Neuronal stem cell (in vitro differentiated cells): ENCODE results near the gene CDHR4.
"Not testable (repeated sequence)": the region's sequence is repeated elsewhere in the genome, so short reads cannot be mapped to it uniquely, and the experiment has no call there.

Experiments
- DNase-seq: peaks from one replicate; pipeline ENCODE4 v3.0.0-alpha.2; 2013; ENCODE audit warnings: low spot score
- H2AFZ ChIP-seq: one replicate; pipeline ENCODE4 v1.6.1; 2013; ENCODE audit warnings: mild to moderate bottlenecking, low read length, inconsistent platforms
- H2AK5ac ChIP-seq: 2 replicates; pipeline ENCODE4 v1.6.1; 2013; ENCODE audit warnings: low read depth, mild to moderate bottlenecking, inconsistent platforms, low read length, moderate library complexity, mixed read lengths
- H2BK120ac ChIP-seq: 2 replicates; pipeline ENCODE4 v1.6.1; 2013; ENCODE audit warnings: low read depth, mild to moderate bottlenecking, inconsistent platforms, low read length, moderate library complexity, mixed read lengths
- H2BK12ac ChIP-seq: one replicate; pipeline ENCODE4 v1.6.1; 2013; ENCODE audit warnings: low read length, inconsistent platforms
- H2BK15ac ChIP-seq: 2 replicates; pipeline ENCODE4 v1.6.1; 2013; ENCODE audit warnings: mild to moderate bottlenecking, low read length, inconsistent platforms, mixed read lengths
- H2BK5ac ChIP-seq: one replicate; pipeline ENCODE4 v1.6.1; 2013; ENCODE audit warnings: inconsistent platforms, mild to moderate bottlenecking, low read length, moderate library complexity
- H3K14ac ChIP-seq: one replicate; pipeline ENCODE4 v1.6.1; 2013; ENCODE audit warnings: low read length, inconsistent platforms
- H3K18ac ChIP-seq: 2 replicates; pipeline ENCODE4 v1.6.1; 2013; ENCODE audit warnings: low read length, inconsistent platforms
- H3K23ac ChIP-seq: 2 replicates; pipeline ENCODE4 v1.6.1; 2013; ENCODE audit warnings: low read depth, mild to moderate bottlenecking, mixed read lengths, low read length, inconsistent platforms; ENCODE audit not compliant: poor library complexity
- H3K27ac ChIP-seq: replicated peaks from 3 replicates; pipeline ENCODE4 v1.5.1; 2013; ENCODE audit warnings: low read length, inconsistent platforms
- H3K27me3 ChIP-seq, 3 experiments: 2 replicates each; pipeline ENCODE4 v1.6.1; 2013; ENCODE audit warnings: low read length in 3 of 3, mild to moderate bottlenecking in 2 of 3, inconsistent platforms in 1 of 3, low read depth in 1 of 3, mixed read lengths in 1 of 3, moderate library complexity in 1 of 3; ENCODE audit not compliant: control insufficient read depth in 3 of 3, insufficient read depth in 3 of 3
- H3K36me3 ChIP-seq, 2 donors: replicated peaks in 1 of 2; 2 replicates each; pipeline ENCODE4 v1.6.1; 2013; ENCODE audit warnings: low read length in 2 of 2; ENCODE audit not compliant: control insufficient read depth in 2 of 2, insufficient read depth in 2 of 2
- H3K4ac ChIP-seq: 2 replicates; pipeline ENCODE4 v1.6.1; 2013; ENCODE audit warnings: inconsistent platforms, mild to moderate bottlenecking, low read length, moderate library complexity
- H3K4me1 ChIP-seq, 2 donors: 1 replicate in 1 of 2; 2 replicates in 1 of 2; pipeline ENCODE4 v1.6.1; 2013; ENCODE audit warnings: low read length in 2 of 2, low read depth in 1 of 2; ENCODE audit not compliant: control insufficient read depth in 2 of 2, insufficient read depth in 1 of 2
- H3K4me2 ChIP-seq: one replicate; pipeline ENCODE4 v1.6.1; 2013; ENCODE audit warnings: mild to moderate bottlenecking, low read length, inconsistent platforms; ENCODE audit not compliant: insufficient read depth, poor library complexity, severe bottlenecking
- H3K4me3 ChIP-seq, 2 donors: 2 replicates each; pipeline ENCODE4 v1.5.1; 2013; ENCODE audit warnings: low read length in 2 of 2, mild to moderate bottlenecking in 2 of 2, inconsistent platforms in 1 of 2, moderate library complexity in 1 of 2
- H3K79me1 ChIP-seq: one replicate; pipeline ENCODE4 v1.6.1; 2013; ENCODE audit warnings: low read depth, mild to moderate bottlenecking, inconsistent platforms, low read length, moderate library complexity
- H3K9ac ChIP-seq: one replicate; pipeline ENCODE4 v1.6.1; 2013; ENCODE audit warnings: mild to moderate bottlenecking, low read depth, low read length, inconsistent platforms; ENCODE audit not compliant: poor library complexity
- H3K9me3 ChIP-seq, 2 donors: replicated peaks in 1 of 2; 2 replicates each; pipeline versions ENCODE3 to v1.6.1; 2013; ENCODE audit warnings: low read length in 2 of 2, mild to moderate bottlenecking in 2 of 2, inconsistent platforms in 1 of 2, low read depth in 1 of 2, mixed read lengths in 1 of 2, moderate library complexity in 1 of 2; ENCODE audit not compliant: control insufficient read depth in 2 of 2, insufficient read depth in 1 of 2
- H4K8ac ChIP-seq: one replicate; pipeline ENCODE4 v1.6.1; 2013; ENCODE audit warnings: low read depth, mild to moderate bottlenecking, inconsistent platforms, low read length, moderate library complexity
- H4K91ac ChIP-seq: one replicate; pipeline ENCODE4 v1.6.1; 2013; ENCODE audit warnings: low read length, low read depth, mild to moderate bottlenecking, inconsistent platforms; ENCODE audit not compliant: poor library complexity
- WGBS, 2 donors: extraction: QIAGEN DNeasy Blood & Tissue Kit; methylation state at CpG; one replicate each; pipeline ENCODE4 v1.1.7; 2013; ENCODE audit warnings: missing lambda C conversion rate in 2 of 2, mixed read lengths in 1 of 2; ENCODE audit not compliant: insufficient read length in 2 of 2, insufficient replicate concordance in 1 of 2; ENCODE audit errors: extremely low coverage in 2 of 2; 5-methylcytosine and 5-hydroxymethylcytosine counted together

Gene CDHR4

DNA sequence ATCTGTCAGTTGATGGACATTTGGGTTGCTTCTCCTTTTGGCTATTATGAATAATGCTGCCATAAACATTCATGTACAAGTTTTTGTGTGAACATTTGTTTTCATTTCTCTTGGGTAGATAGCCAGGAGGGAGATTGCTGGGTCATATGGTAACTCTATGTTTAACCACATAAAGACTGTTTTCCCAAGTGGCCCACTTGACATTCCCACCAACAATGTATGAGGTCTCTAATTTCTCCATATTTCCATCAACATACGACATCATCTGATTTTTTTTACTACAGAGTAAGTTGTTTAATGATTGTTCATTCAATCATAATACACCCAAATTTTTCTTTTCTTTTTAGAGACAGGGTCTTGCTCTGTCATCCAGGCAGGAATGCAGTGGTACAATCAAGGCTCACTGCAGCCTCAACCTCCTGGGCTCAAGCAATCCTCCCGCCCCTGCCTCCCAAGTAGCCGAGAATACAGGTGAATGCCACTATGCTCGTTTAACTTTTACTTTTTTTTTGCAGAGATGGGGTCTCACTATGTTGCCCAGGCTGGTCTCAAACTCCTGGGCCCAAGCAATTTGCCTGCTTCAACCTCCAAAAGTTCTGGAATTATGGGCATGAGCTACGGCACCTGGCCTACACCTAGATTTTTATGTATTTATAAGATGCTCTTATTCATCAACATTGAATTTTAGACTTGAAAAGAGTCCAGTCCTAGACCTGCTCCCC, 20.2 kb downstream of the CDHR4 start:
- H3K79me1 ChIP-seq: peaks cover 7% of the 10 kb centered on the region
- no peak overlapping the region for H3K18ac ChIP-seq
- no peak overlapping the region for H3K9ac ChIP-seq
- H2BK5ac ChIP-seq: no peak overlapping the region
- peaks cover 0 to 5% of the 10 kb centered on the region in 2 donors for H3K9me3 ChIP-seq
- H3K4ac ChIP-seq: no peak overlapping the region
- H3K4me3 ChIP-seq: no peak overlapping the region
- H3K36me3 ChIP-seq: peaks cover 14 to 81% of the 10 kb centered on the region in 2 donors
- no peak overlapping the region for H3K23ac ChIP-seq
- no peak overlapping the region for H2AFZ ChIP-seq
- H4K91ac ChIP-seq: no peak overlapping the region
- no peak overlapping the region for H2AK5ac ChIP-seq
- peaks cover 0 to 5% of the 10 kb centered on the region in 2 donors for H3K4me1 ChIP-seq
- no peaks in the 10 kb centered on the region for H3K27me3 ChIP-seq
- WGBS, 2 donors: no CpG with 5 or more reads among the region's 5 CpGs
- no peak overlapping the region for H2BK15ac ChIP-seq
- no peak overlapping the region for H2BK12ac ChIP-seq
- H3K4me2 ChIP-seq: no peak overlapping the region
- no peak overlapping the region for H2BK120ac ChIP-seq
- no peak overlapping the region for H3K14ac ChIP-seq
- no peak overlapping the region for H3K27ac ChIP-seq
- H4K8ac ChIP-seq: no peak overlapping the region
- DNase-seq: no peak

DNA sequence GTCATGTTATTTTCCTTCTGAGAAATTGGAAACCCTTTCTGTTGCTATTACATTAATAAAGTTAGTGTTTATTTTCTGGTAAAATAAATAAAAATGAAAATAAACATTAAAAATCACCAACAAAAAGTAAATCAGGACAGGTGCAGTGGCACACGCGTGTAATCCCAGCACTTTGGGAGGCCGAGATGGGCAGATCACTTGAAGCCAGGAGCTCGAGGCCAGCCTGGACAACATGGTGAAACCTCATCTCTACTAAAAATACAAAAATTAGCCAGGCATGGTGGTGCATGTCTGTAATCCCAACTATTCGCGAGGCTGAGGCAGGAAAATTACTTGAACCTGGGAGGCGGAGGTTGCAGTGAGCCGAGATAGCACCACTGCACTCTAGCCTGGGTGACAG, 23.6 kb downstream of the CDHR4 start:
- H3K4ac ChIP-seq, H3K4me1 ChIP-seq, H3K9me3 ChIP-seq, H3K79me1 ChIP-seq, H3K27me3 ChIP-seq, H2BK120ac ChIP-seq, H4K91ac ChIP-seq, H4K8ac ChIP-seq, H2BK12ac ChIP-seq, H3K27ac ChIP-seq, H2AK5ac ChIP-seq, H3K4me2 ChIP-seq, H2BK5ac ChIP-seq, H3K18ac ChIP-seq, DNase-seq, H3K14ac ChIP-seq, H2BK15ac ChIP-seq, H3K4me3 ChIP-seq, H2AFZ ChIP-seq, H3K9ac ChIP-seq, H3K23ac ChIP-seq: not testable (repeated sequence)
- peaks cover 6 to 65% of the 10 kb centered on the region in 2 donors for H3K36me3 ChIP-seq
- no CpG with 5 or more reads among the region's 8 CpGs for WGBS, 2 donors

DNA sequence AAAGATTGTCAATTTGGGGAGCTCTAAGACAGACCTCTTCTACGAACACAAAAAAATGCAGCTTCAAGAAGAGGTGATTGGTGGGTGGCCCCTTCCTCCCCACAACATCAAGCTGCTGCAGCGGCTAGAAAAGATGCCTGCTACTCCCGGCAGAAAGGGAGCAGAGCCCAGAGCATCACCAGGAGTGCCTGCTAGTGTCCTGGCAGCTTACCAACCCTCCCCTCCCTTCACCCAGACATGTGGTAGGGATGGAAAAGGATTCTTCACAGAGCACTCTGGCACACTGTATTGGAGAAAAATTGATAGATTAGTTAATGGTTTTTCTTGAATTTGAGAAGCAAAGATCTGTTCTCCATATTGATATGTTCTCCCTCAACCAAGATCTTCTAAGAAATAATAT, 24.1 kb downstream of the CDHR4 start:
- no CpG with 5 or more reads among the region's 3 CpGs for WGBS, 2 donors

DNA sequence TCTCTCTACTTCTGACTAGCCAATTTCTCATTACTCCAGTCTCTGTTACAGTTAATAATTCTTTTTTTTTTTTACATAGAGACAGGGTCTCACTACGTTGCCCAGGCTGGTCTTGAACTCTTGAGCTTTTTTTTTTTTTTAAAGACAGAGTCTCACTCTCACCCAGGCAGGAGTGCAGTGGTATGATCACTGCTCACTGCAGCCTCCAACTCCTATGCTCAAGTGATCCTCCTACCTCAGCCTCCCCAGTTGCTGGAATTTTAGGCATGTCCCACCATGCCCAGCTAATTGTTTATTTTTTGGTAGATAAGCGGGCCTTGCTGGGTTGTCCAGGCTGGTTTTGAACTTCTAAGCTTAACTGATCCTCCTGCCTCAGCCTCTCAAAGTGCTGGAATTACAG, 27.0 kb downstream of the CDHR4 start:
- no peaks in the 10 kb centered on the region for H3K27me3 ChIP-seq
- H3K4me2 ChIP-seq: no peak overlapping the region
- H3K79me1 ChIP-seq: peaks cover 3% of the 10 kb centered on the region
- H2AK5ac ChIP-seq: no peak overlapping the region
- H3K14ac ChIP-seq: no peak overlapping the region
- peaks cover 2 to 54% of the 10 kb centered on the region in 2 donors for H3K36me3 ChIP-seq
- H4K8ac ChIP-seq: no peak overlapping the region
- no peaks in the 10 kb centered on the region for H3K4me1 ChIP-seq
- H3K27ac ChIP-seq: no peak overlapping the region
- H2BK120ac ChIP-seq: no peak overlapping the region
- no peak overlapping the region for H2BK5ac ChIP-seq
- no peaks in the 10 kb centered on the region for H3K9me3 ChIP-seq
- H2BK12ac ChIP-seq: no peak overlapping the region
- H3K9ac ChIP-seq: no peak overlapping the region
- no peak overlapping the region for H2AFZ ChIP-seq
- H4K91ac ChIP-seq: no peak overlapping the region
- no CpG with 5 or more reads among the region's 2 CpGs for WGBS, 2 donors
- no peak overlapping the region for H3K23ac ChIP-seq
- no peak overlapping the region for H3K18ac ChIP-seq
- no peak overlapping the region for H3K4me3 ChIP-seq
- H2BK15ac ChIP-seq: no peak overlapping the region
- H3K4ac ChIP-seq: no peak overlapping the region
- no peak for DNase-seq

More for the DNA sequence above, 24.1 kb downstream of the CDHR4 start:
- no peak overlapping the region for H3K9ac ChIP-seq
- no peak overlapping the region for H3K18ac ChIP-seq
- no peak overlapping the region for H3K4me3 ChIP-seq
- H3K4ac ChIP-seq: no peak overlapping the region
- H3K27me3 ChIP-seq: no peaks in the 10 kb centered on the region
- H2BK5ac ChIP-seq: no peak overlapping the region
- H4K91ac ChIP-seq: no peak overlapping the region
- H2BK120ac ChIP-seq: no peak overlapping the region
- H3K23ac ChIP-seq: no peak overlapping the region
- no peak overlapping the region for H2AFZ ChIP-seq
- DNase-seq: no peak
- no peak overlapping the region for H3K14ac ChIP-seq
- H3K9me3 ChIP-seq: peaks cover 0 to 5% of the 10 kb centered on the region in 2 donors
- no peak overlapping the region for H2AK5ac ChIP-seq
- H2BK12ac ChIP-seq: no peak overlapping the region
- no peak overlapping the region for H3K4me2 ChIP-seq
- H2BK15ac ChIP-seq: no peak overlapping the region
- H3K36me3 ChIP-seq: peaks cover 6 to 63% of the 10 kb centered on the region in 2 donors
- no peak overlapping the region for H4K8ac ChIP-seq
- H3K4me1 ChIP-seq: peaks cover 0 to under 1% of the 10 kb centered on the region in 2 donors
- H3K27ac ChIP-seq: no peak overlapping the region
- peaks cover 7% of the 10 kb centered on the region for H3K79me1 ChIP-seq
